CD14-positive monocyte (primary cell): Measurements from ENCODE around the gene SSR2. TPM values are rescaled to one million over a fixed set of nuclear protein-coding genes. Genes with fewer than 3 reads are reported as not detected.

Source experiments
- DNase-seq, 3 donors: peaks; one replicate each; pipeline ENCODE4 v3.0.0-alpha.2; 2011 to 2022
- H2AFZ ChIP-seq: 2 replicates; pipeline ENCODE4 v1.6.0; 2012; ENCODE audit warnings: mild to moderate bottlenecking, low read depth, low read length, inconsistent platforms; ENCODE audit not compliant: insufficient read depth, poor library complexity, severe bottlenecking
- H3K27ac ChIP-seq, 2 donors: 1 replicate in 1 of 2; 2 replicates in 1 of 2; pipeline ENCODE4 v1.5.1; 2012 to 2013; ENCODE audit warnings: low read length in 2 of 2, control low read depth in 1 of 2, inconsistent platforms in 1 of 2, low read depth in 1 of 2, mild to moderate bottlenecking in 1 of 2
- H3K27me3 ChIP-seq, 2 donors: one replicate each; pipeline versions ENCODE4 v1.6.0 to v1.6.1; 2011 to 2013; ENCODE audit warnings: low read length in 2 of 2; ENCODE audit not compliant: control insufficient read depth in 2 of 2, insufficient read depth in 2 of 2
- H3K36me3 ChIP-seq, 2 donors: replicated peaks in 1 of 2; 1 replicate in 1 of 2; 2 replicates in 1 of 2; pipeline versions ENCODE4 v1.5.1 to v1.6.1; 2012 to 2013; ENCODE audit warnings: low read length in 2 of 2, control low read depth in 1 of 2, inconsistent platforms in 1 of 2, mild to moderate bottlenecking in 1 of 2; ENCODE audit not compliant: insufficient read depth in 2 of 2, control insufficient read depth in 1 of 2
- H3K4me1 ChIP-seq, 2 donors: 1 replicate in 1 of 2; 2 replicates in 1 of 2; pipeline versions ENCODE4 v1.5.1 to v1.6.1; 2012 to 2013; ENCODE audit warnings: low read length in 2 of 2, control low read depth in 1 of 2, inconsistent platforms in 1 of 2, mild to moderate bottlenecking in 1 of 2, moderate library complexity in 1 of 2; ENCODE audit not compliant: insufficient read depth in 2 of 2, control insufficient read depth in 1 of 2
- H3K4me2 ChIP-seq: replicated peaks from 2 replicates; pipeline ENCODE3; 2012; ENCODE audit warnings: low read length, moderate library complexity, mild to moderate bottlenecking; ENCODE audit not compliant: poor library complexity, severe bottlenecking; ENCODE audit errors: extremely low read depth
- H3K4me3 ChIP-seq, 3 experiments: fragments of 200-600 bp in 1 of 3; sonication (generic) in 1 of 3; replicated peaks in 1 of 3; 1 replicate in 2 of 3; 2 replicates in 1 of 3; pipeline ENCODE4 v1.5.1; 2011 to 2013; ENCODE audit warnings: low read length in 3 of 3, mild to moderate bottlenecking in 3 of 3, control low read depth in 2 of 3, low read depth in 2 of 3, inconsistent platforms in 1 of 3, moderate library complexity in 1 of 3
- H3K79me2 ChIP-seq: 2 replicates; pipeline ENCODE4 v1.6.0; 2012; ENCODE audit warnings: mild to moderate bottlenecking, control low read depth, inconsistent platforms, low read length, moderate library complexity; ENCODE audit not compliant: insufficient read depth
- H3K9ac ChIP-seq: 2 replicates; pipeline ENCODE4 v1.6.0; 2017; ENCODE audit warnings: low read length, mild to moderate bottlenecking; ENCODE audit not compliant: insufficient read depth, poor library complexity, severe bottlenecking
- H3K9me3 ChIP-seq, 2 donors: replicated peaks in 1 of 2; 1 replicate in 1 of 2; 2 replicates in 1 of 2; pipeline versions ENCODE4 v1.5.1 to v1.6.1; 2012 to 2013; ENCODE audit warnings: low read length in 2 of 2, control low read depth in 1 of 2; ENCODE audit not compliant: control insufficient read depth in 1 of 2, insufficient read depth in 1 of 2
- H4K20me1 ChIP-seq: 2 replicates; pipeline ENCODE4 v1.6.0; 2012; ENCODE audit warnings: mild to moderate bottlenecking, low read length, control low read depth, moderate library complexity; ENCODE audit not compliant: insufficient read depth
- H3K27ac Mint-ChIP-seq, 7 donors: one replicate each; pipeline ENCODE4 v1.8.0; 2020; ENCODE audit warnings: mild to moderate bottlenecking in 7 of 7, mixed read lengths in 7 of 7, moderate library complexity in 6 of 7, inconsistent platforms in 2 of 7
- H3K27me3 Mint-ChIP-seq, 3 donors: one replicate each; pipeline ENCODE4 v1.8.0; 2021 to 2022; ENCODE audit warnings: low read depth in 3 of 3, mild to moderate bottlenecking in 3 of 3, mixed read lengths in 3 of 3, moderate library complexity in 3 of 3, inconsistent platforms in 1 of 3
- H3K36me3 Mint-ChIP-seq, 2 donors: one replicate each; pipeline ENCODE4 v1.8.0; 2020; ENCODE audit warnings: mixed read lengths in 2 of 2, inconsistent platforms in 1 of 2, mild to moderate bottlenecking in 1 of 2
- H3K4me1 Mint-ChIP-seq: one replicate; pipeline ENCODE4 v1.8.0; 2020; ENCODE audit warnings: mild to moderate bottlenecking, mixed read lengths
- H3K4me3 Mint-ChIP-seq, 2 donors: one replicate each; pipeline ENCODE4 v1.8.0; 2020; ENCODE audit warnings: mild to moderate bottlenecking in 2 of 2, mixed read lengths in 2 of 2, moderate library complexity in 1 of 2
- H3K9me3 Mint-ChIP-seq, 7 donors: one replicate each; pipeline ENCODE4 v1.8.0; 2020 to 2022; ENCODE audit warnings: mixed read lengths in 7 of 7, mild to moderate bottlenecking in 6 of 7, moderate library complexity in 6 of 7, inconsistent platforms in 2 of 7
- CTCF ChIP-seq: fragments of 200-600 bp; IDR thresholded peaks from one replicate; pipeline ENCODE4 v1.8.0; 2022; ENCODE audit warnings: antibody characterized with exemption, mild to moderate bottlenecking
- WGBS: methylation state at CpG from one replicate; pipeline ENCODE4 v1.1.5; 2013; ENCODE audit warnings: missing lambda C conversion rate; ENCODE audit not compliant: insufficient coverage; 5-methylcytosine and 5-hydroxymethylcytosine counted together
- intact Hi-C, 2 donors: fragments of 100-400 bp; cut with micrococcal nuclease; formaldehyde crosslinking; loops; one replicate each; pipeline versions ENCODE4 v1.15.0 to v1.15.1; 2023
- polyA plus RNA-seq, 3 donors: library from polyadenylated mRNA; depleted of rRNA in 1 of 3; unstranded in 2 of 3; stranded (reverse) in 1 of 3; fragments of 300-500 nt in 2 of 3; fragments of >200 nt in 1 of 3; fragmentation: Illumina TruSeq in 2 of 3; gene quantifications; 1 replicate in 2 of 3; 2 replicates in 1 of 3; pipeline ENCODE4 v1.2.3, GENCODE V29; 2012 to 2021

SSR2 gene
- polyA plus RNA-seq, 3 donors: 374 to 614 (median 414) TPM

- intact Hi-C loops: no loop called here
- H3K36me3 Mint-ChIP-seq: peaks cover 0 to 10% of the 10 kb centered on the region in 2 donors
- no peak overlapping the region for H3K4me3 Mint-ChIP-seq
- H4K20me1 ChIP-seq: no peaks in the 10 kb centered on the region
- no peak for TF ChIP-seq CTCF
- no peaks in the 10 kb centered on the region for H3K9me3 ChIP-seq
- peak overlapping the region in 4 of 7 donors; percentile 22 to 86 (median 42) for H3K27ac Mint-ChIP-seq
- H3K4me2 ChIP-seq: no peak overlapping the region
- no peaks in the 10 kb centered on the region for H3K36me3 ChIP-seq
- WGBS: 100% methylated on average over 3 of the region's 3 CpGs
- H3K79me2 ChIP-seq: peaks cover 7% of the 10 kb centered on the region
- no peak overlapping the region for H3K27ac ChIP-seq
- no peaks in the 10 kb centered on the region for H3K27me3 ChIP-seq
- H3K4me1 ChIP-seq: peaks cover 38 to 39% of the 10 kb centered on the region in 2 donors
- peaks cover 36% of the 10 kb centered on the region for H3K4me1 Mint-ChIP-seq
- no peak for DNase-seq
- peaks cover 3 to 6% (median 5%) of the 10 kb centered on the region in 3 donors for H3K27me3 Mint-ChIP-seq
- H3K9ac ChIP-seq: no peak overlapping the region
- H3K9me3 Mint-ChIP-seq: no peaks in the 10 kb centered on the region
- no peak overlapping the region for H3K4me3 ChIP-seq
- no peak overlapping the region for H2AFZ ChIP-seq
Measured at GRCh38 chr1:155993595-155993994, 27.2 kb downstream of the SSR2 start.

- Histone ChIP-seq H3K36me3 (no peaks in the 10 kb centered on the region), H3K9me3 (no peaks in the 10 kb centered on the region), H4K20me1 (no peaks in the 10 kb centered on the region), H3K27me3 (no peaks in the 10 kb centered on the region), H3K4me3 (peak overlapping the region; percentile 6 to 72 (median 28)), H2AFZ (no peak overlapping the region), H3K9ac (peak overlapping the region; percentile 81), H3K27ac (peak overlapping the region; percentile 94 to 97), H3K4me2 (peak overlapping the region; percentile 74), H3K79me2 (peaks cover 7% of the 10 kb centered on the region), H3K4me1 (peaks cover 40 to 41% of the 10 kb centered on the region in 2 donors)
- WGBS: 0% methylated on average over 2 of the region's 6 CpGs
- Mint-ChIP-seq H3K4me1 (peaks cover 49% of the 10 kb centered on the region), H3K4me3 (peak overlapping the region; percentile 79 to 89), H3K9me3 (no peaks in the 10 kb centered on the region), H3K27ac (peak overlapping the region; percentile 97 to 100 (median 99)), H3K36me3 (peaks cover 0 to 10% of the 10 kb centered on the region in 2 donors), H3K27me3 (peaks cover 0 to 1% (median 0%) of the 10 kb centered on the region in 3 donors)
- intact Hi-C loops: loop anchor here in 1 of 2 donors (2.0 kb wide), 1 partner anchor 27 kb away; no protein-coding TSS in a partner anchor
- no peak for TF ChIP-seq CTCF
- DNase-seq: peak; percentile 93 to 98 (median 95)
Measured at GRCh38 chr1:155990005-155990739, 30.6 kb downstream of the SSR2 start.
